ENCODE data around the gene DYNC1I1.

DYNC1I1 gene

DNA sequence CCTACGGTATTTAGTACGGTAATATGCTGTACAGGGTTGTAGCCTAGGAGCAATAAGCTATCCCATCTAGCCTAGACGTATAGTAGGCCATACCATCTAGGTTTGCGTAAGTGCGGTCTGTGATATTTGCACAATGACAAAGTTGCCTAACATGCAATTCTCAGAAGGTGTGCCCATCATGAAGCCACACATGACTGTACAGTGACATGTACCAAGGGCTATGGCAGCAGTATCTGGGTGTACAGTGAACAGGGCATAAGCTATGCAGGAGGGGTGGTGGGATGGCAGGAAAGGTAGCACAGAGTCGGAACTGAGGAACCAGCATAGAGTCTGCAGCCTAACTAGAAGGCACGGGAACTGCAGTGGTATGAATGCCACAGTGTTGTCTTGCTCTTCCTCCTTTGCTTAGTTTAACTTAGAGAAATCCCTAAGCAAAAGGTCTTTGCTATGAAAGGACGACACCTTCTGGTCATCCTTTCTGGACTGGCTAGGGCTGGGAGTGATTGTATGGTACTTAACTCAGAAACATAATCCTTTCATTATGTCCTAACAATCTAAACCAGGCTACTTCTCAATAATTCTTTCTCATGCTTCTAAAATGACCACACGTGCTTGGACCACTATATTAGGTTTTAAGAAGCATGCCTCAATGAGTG is 93.5 kb downstream of the DYNC1I1 start:
- DNase-seq = no peak

DNA sequence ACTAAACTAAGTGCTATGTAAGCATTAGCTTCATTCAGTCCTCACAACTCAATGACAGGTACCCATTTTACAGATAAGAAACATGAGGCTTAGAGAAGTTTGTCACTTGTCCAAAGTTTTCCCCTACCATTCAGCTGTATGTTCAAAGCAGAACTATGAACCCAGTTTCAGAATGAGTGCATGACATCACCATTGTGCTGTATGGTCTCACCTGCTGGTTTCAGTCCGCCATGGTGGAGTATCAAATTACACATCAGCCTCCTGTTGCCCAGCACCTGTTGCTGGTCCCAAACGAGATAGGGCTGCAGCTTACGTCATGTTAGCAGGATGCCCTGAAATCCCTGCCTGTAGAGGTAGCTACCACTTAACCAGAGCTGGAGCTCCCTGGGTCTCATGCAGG is 95.0 kb downstream of the DYNC1I1 start:
- DNase-seq = no peak

DNA sequence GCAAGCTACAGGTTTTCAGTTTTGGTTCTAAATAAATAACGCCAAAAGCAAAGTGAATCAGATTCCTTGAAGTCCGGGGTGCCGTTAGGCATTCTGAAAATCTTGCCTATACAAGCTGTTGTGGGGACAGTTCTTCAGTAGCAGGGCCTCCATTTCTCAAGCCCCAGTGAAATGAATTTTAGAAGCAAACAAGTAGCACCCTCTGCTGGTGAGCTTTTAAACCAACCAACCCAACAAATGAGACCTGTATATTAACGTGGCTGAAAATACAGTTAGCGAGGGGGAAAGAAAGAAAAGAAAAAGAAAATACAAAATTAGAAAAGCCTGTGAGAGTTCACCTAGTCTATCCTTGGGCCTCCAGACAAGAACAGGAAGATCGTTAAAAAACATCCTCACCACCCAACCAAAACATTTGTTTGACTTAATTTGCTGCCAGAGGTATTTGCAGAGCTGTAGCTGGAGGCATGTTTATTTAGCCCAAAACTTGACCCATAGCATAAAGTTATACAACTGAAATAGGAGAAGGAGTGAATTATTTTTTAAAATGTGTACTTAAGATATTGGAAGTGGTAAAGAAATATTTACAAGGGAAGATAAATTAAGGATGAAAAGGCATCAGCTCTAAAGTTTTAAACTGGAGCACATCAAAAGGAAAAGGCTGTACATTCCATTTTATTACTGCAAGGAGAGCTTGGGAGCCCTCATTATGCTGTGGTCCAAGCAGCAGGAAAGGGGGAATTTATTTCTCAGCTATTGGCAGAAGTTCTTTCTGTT is 98.9 kb downstream of the DYNC1I1 start:
- DNase-seq = no peak

DNA sequence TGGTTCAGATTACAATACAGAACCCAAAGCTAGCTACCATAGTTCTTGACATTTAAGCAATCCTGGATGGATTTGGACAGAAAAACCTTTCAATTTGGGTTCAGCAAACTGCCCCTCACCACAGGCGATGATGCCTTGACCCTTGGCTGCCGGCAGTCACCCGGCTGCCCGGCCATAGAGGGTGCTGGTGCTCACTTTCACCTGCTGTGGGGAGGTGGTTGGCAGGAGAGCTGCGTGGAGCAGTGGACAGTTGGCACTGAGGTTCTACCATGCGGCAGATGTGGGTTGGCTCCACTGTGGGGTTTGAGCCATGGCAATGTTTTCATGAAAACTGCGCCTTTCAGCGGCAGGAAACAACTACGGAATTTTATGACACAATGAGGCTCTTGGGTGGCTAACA is 99.5 kb downstream of the DYNC1I1 start:
- no peak for DNase-seq

DNA sequence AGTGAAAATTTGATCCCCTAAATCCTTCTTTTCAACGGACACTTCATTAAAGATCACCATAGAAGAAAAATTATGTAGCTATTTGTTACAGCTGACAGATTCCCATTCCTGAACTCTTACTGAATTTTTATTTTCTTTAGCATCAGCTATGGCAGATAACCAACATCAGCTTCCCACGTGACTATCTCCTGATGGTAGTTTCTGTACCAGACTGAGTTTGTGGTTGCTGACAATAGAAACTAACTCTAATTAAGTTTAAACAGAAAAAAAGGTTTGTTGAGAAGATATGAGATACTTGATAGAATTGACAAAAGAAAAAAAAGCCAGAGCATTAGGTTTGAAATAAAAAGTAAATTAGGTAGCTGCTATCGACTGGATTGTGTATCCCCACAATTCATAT is 101.8 kb downstream of the DYNC1I1 start:
- no peak for DNase-seq

DNA sequence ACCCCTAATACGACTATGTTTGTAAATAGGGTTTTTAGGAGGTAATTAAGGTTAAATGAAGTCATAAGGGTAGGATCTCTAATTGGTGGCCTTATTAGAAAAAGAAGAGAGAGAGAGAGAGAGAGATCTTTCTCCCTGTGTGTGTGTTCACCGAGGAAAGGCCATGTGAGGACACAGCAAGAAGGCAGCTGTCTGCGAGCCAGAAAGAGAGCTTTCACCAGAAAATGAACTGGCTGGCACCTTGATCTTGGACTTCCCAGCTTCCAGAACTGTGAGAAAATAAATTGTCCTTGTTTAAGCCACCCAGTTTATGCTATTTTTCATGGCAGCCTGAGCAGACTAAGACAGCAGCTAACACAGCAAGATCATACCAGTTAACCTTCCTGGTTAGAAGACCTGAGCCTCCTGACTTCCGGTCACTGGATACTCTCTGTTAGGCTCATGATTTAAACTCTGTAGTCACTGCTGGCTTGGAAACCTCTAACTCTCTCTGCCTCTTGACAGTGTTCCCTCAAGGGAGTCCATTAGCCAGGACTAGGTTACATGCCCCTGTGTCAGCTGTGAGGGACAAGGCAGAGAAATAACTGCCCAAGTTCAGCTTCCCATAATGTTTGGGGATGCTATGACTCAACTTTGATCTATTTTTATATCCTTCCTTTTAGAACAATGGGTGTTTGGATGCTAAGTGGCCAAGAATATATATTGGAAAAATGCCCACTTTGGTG is 102.3 kb downstream of the DYNC1I1 start:
- DNase-seq = no peak

DNA sequence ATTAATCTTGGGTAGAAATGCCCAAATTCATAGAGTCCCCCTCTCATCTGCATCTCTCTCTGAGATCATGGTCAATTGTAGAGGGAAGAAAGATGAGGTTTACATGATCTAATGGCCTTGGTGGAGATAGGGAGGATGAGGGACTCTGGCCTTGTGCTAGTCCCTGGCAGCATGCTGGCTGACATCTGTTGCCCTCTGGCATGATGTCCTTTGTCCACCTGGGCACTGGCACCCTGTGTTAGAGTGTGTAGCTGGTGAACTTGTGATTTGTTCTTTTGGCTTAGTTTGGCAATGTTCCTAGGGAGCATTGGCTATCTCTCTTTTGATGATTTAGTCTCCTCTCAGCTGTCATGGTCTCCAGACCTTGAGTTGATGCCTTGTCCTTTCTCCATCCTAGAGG is 103.2 kb downstream of the DYNC1I1 start:
- no peak for DNase-seq

DNA sequence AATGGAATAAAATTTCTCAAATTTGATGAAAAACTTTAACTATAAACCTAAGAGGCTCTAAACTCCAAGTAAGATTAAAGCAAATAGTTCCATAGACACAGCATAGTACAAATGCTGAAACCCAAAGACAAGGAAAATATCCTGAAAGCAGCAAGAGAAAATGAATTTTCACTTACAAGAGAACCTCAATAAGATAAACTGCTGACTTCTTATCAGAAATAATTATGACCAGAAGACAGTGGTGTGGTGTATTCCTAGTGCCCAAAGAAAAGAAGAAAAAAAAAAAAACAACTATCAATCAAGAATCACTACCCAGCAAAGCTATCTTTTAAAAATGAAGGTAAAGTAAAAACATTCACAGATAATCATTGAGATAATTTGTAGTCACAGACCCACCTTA is 106.3 kb downstream of the DYNC1I1 start:
- no peak for DNase-seq

DNA sequence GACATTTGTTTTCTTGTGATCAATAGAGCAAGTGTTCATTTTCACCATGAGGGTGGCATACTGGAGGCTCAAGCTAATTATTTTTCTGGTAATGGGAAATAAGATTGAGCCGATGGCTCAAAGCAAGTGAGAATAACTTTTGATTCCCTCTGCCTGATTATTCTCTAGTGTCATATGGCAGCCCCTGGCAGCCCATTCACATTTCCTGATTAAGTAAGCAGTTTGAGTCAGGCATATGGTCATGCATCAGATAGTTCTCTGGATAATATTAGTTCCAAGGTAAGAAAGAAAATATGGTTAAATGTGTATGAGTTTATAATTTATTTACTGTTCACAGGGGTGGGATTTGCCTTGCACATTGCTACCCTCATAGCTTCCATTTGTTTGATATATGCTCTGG is 109.2 kb downstream of the DYNC1I1 start:
- DNase-seq = no peak

DNA sequence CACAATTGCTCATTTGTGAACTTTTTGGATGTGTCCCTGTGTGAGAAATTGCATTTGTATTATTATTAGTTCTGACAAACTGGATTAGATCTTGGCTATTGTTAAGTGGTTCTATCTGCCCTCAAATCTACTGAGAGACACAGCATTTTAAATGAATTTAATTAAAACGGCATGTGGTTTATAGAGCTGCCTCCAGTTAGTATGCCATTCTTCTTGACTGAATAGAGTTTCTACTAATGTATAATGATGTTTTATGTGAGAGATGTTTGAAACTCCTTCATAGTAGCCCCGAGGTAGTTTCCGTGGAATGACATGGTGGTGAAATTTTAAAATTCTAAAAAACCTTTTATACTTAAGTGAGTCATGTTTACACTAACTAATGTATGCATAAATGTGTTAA is 110.9 kb downstream of the DYNC1I1 start:
- DNase-seq = no peak

DNA sequence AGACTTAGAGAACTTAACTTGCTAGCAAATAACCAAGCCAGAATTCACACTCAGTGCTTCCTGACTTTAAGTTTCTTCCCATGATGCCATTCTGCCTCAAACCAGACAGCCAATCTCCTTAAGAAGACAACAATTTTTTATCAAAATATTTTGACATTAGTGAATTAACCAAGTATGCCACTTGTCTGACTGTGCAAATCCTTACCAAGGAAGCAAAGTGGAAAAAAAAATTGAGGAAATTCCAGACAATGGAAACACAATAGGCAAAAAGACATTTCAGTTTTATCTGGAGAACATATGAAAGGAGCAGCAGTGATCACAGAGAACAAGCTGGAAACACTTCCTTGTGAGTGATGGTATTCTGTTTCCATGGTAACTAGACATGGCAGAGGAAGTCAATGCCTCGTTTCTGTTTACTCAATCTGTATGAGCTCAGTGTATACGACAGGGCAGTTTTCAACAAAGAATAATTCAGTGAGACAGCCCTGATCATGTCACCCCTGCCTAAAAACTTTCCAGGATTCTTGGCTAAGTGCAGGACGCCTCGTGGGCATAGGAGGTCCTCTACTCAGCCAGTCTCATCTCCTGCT is 114.2 kb downstream of the DYNC1I1 start:
- no peak for DNase-seq

DNA sequence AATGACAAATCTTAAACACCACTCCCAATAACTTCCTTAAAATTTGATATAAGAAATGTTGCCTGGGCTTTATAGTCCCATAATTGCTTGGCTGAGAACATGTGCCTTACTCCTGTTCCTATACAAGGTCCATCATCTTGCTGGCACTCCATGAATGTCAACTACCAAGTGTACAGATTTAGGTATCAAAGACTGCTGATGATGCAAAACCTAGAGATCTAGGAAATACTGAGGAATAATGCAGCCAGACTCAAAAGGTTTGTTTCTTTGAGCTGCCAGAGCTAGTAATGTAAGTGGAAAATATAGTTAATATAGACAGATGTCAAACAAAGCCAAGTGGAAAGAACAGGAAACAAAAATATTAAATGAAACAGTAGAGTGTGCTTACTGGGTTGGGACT is 121.1 kb downstream of the DYNC1I1 start:
- no peak for DNase-seq

DNA sequence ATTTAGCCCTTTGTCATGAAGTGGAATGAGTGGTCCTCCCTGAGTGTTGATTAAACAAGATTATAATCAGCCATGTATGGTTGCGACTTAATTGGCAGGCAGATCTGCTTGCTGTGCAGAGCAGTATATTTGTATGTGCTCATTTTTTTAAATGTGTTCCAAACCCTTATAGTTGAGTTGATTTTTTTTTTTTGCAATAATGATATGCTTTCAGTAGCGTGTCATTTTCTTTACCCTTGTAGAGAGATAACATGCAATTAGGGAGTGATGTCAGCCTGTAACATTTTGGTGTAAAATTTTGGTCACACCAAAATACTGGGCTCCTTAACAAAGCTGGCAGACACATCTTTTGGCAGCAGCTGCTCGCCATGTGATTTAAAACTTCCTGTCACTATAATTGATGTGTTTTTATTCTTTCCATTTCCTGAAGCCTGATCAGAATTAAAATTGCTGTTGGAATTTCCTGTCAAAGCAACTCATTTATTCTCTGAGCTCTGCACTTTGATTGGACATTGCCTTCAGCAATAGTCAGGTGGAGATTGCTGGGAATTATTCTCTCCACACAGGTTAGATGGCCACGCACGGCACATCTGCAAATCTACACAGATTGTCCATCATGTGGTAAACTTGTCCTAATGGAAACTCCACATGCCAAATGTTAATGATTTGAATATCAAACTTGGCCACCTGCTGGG is 125.3 kb downstream of the DYNC1I1 start:
- DNase-seq = no peak

DNA sequence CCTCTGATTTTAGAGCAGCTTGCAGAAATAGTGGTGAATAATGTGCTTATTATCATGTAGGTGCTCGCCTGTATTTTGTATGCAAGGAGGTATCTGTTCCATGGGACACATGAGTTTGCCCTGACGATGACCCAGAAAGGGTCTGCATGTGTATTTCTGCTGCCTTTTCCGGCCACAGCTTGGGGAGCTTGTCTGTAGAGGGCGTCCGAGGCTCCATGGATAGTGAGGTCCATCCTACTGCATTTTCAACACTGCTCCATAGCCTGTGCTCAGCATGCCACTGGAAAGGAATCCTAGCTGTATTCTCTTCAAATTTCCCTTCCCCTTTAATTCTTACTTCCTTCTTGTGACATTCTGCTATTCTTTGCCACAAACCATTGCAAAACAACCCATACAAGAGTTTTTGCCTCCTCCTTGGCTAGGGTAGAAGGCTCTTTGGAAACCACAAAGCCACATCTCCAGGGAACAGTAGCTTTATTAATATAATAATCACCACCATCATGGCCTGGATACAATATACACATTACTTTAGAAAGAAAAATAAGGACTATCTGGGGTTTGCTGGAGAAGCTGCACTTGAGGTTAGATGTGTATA is 127.7 kb downstream of the DYNC1I1 start:
- DNase-seq = no peak

DNA sequence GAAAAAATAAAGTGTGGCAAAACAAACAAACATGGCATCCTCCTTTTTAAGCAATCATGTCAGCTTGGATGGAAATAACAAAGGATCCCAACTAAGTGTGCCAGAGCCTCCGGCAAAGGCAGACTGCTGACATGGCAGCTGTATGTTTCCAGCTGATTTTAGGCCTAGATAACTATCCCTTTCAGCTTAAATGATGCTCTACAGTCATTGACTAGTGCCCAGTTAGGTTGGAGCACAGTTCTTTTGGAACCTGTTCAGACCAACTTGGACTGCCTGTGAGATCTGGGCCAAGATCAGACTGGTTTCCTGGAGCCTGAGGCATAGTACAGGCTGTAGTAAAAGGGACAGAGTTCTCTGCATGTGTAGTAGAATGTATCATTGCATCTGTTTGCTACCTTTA is 128.7 kb downstream of the DYNC1I1 start:
- no peak for DNase-seq

DNA sequence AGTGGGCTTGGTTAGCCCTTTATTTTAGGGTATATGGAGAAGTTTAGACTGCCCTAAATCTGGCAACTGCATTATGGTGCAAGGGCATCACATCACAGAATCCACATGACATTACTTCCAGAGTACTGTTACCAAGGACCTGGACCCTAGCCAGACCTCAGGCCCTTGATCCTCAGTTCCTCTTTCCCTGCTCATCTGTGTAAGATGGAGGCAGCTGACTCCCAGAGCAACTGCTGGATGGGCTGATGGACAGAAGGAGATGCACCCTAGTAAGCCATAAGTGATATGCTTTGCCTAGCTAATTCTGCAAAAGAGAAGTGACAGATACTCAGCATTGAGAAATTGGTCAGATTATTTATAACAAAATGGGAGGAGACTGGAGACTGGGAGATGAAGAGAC is 131.7 kb downstream of the DYNC1I1 start:
- DNase-seq = no peak

DNA sequence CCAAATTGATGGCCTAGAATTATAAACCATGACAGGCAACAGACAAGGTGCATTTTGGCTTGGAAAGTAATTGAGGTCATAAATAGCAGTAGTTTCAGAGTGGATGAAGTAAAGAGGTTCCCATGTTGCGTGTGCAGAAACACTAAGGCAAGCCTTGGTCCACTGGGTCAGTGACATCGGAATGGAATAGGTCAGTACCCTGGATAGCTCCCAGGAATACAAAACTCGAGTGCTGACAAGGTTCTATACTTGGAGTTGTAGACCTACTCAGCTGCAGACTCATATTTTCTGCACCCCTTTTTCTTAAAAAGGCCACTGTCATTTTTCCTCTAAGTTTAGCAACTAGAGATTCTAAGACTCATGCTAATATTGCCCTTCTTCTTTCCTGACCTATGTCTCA is 132.8 kb downstream of the DYNC1I1 start:
- no peak for DNase-seq

DNA sequence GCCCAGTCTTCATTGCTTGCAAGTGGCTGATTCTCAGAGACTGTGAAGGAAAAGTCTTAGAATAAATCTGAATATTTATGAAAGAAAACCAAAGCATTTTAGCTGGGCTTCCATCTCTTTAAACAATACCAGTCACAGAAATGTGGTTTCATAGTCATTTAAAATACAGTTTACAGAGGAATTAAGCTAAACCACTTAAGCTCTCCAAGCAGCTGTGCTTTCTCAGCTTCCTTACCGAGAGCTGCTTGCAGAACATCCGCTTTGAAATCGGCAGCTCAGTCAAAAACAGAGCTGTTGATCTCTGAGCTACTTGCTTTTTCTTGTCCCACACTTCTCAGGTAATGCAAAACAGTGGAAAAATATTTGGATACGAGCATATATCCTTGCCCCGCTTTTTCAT is 134.5 kb downstream of the DYNC1I1 start:
- DNase-seq = no peak

DNA sequence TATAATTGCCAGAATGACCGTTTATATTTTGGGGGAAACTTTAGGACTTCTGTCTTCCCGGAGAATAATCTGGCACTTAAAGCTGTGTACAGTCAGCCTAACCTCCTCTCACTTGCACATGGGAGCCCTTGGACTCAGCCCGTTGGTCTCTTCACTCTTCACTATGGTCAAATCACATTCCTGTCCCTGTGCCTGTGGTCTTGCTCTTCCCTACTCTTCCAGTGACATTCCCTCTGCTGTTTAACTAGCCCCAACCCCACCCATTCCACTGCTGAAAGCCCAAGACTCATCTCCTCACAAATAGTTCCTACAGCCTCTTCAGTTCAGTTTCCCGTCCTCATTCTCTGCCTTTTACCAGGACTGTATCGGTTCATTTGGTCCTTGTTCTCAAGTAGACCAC is 135.0 kb downstream of the DYNC1I1 start:
- no peak for DNase-seq

DNA sequence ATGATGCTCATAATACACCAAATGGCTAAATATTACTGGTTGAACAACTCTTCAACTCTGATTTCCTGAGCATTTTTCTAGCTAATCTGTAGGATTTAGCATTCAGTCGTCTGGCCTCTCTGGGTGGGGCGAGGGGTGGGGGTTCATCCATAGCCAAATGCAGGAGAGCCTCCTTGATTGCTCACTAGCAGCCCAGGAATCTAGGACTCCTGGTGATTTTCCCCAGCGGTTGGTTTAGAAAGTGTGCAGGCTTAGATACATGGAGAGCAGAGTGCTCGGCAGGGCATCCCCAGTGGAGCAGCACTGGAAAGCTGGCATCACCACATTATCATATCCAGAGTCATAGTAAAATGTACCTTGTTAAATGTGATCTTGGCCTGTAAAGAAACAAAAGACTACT is 136.1 kb downstream of the DYNC1I1 start:
- no peak for DNase-seq

DNA sequence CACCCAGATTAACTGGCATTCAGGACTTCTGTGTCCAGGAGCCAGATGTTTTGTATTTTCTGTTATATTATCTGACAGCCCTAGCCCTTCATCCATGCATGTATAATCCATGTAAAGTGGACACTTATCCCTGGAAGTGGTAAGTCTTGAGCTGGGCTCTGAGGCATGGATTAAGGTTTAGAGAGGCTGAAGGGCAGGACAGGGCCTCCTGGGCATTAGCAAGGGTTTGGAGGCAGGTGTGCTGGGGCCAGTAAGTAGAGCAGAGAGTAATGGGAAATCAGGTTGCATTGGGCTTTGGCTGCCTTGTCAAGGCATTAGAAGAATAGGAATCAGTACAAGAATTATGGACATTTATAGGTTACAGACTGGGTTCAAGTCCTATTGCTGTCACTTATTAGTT is 138.0 kb downstream of the DYNC1I1 start:
- no peak for DNase-seq

DNA sequence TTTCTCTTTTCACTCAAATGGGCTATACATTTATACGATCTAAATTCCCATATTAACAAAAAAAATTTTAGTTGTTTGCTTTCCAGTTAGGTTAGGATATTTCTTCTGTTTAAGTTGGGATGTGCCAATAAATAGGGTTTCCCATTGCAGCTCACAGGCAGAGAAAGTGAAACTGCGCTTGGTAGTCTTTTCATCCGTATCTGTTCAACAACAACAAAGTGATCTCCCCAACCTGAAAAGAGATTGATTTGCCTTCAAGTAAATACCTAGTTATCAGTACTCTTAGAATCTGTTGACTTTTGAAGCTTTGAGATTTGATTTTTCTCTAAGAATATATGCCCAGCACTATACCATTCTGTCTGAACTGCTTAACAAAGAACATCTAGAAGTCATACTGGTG is 143.4 kb downstream of the DYNC1I1 start:
- no peak for DNase-seq
